ENCODE measurements around the gene TMEM200B.

- no peak for TF ChIP-seq POLR2A (IDR thresholded peaks at IDR 0.05)
- TF ChIP-seq CTCF (IDR thresholded peaks at IDR 0.05): no peak
Observed at GRCh38 chr1:29096231-29096886, 27.3 kb downstream of the TMEM200B start.

Measured in testis (tissue), 2 donors.